DND-41 (cell line): Measurements from ENCODE around the gene DIO1.

Source experiments
- EZH2 ChIP-seq: IDR thresholded peaks from 3 replicates; pipeline ENCODE4 v1.6.1; 2012; ENCODE audit warnings: borderline replicate concordance, low read depth, mild to moderate bottlenecking, moderate library complexity, low read length, inconsistent platforms; ENCODE audit not compliant: severe bottlenecking
- TF ChIP-seq, protein P1 (sequence below): IDR thresholded peaks from 2 replicates; pipeline ENCODE4 v1.5.1; 2012; ENCODE audit warnings: borderline replicate concordance, low read length, moderate library complexity, mild to moderate bottlenecking; ENCODE audit not compliant: poor library complexity, severe bottlenecking; ENCODE audit errors: extremely low read depth

- TF ChIP-seq, protein P1, sequence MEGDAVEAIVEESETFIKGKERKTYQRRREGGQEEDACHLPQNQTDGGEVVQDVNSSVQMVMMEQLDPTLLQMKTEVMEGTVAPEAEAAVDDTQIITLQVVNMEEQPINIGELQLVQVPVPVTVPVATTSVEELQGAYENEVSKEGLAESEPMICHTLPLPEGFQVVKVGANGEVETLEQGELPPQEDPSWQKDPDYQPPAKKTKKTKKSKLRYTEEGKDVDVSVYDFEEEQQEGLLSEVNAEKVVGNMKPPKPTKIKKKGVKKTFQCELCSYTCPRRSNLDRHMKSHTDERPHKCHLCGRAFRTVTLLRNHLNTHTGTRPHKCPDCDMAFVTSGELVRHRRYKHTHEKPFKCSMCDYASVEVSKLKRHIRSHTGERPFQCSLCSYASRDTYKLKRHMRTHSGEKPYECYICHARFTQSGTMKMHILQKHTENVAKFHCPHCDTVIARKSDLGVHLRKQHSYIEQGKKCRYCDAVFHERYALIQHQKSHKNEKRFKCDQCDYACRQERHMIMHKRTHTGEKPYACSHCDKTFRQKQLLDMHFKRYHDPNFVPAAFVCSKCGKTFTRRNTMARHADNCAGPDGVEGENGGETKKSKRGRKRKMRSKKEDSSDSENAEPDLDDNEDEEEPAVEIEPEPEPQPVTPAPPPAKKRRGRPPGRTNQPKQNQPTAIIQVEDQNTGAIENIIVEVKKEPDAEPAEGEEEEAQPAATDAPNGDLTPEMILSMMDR: no peak
- no peak for TF ChIP-seq EZH2
Observed at GRCh38 chr1:53891018-53891417, 3.0 kb upstream of the DIO1 start.
